DND-41 (cell line): ENCODE results near the gene UNC45A.

Experiments used
- EZH2 ChIP-seq: IDR thresholded peaks from 3 replicates; pipeline ENCODE4 v1.6.1; 2012; ENCODE audit warnings: borderline replicate concordance, low read depth, mild to moderate bottlenecking, moderate library complexity, low read length, inconsistent platforms; ENCODE audit not compliant: severe bottlenecking
- TF ChIP-seq, protein P1 (sequence below): IDR thresholded peaks from 2 replicates; pipeline ENCODE4 v1.5.1; 2012; ENCODE audit warnings: borderline replicate concordance, low read length, moderate library complexity, mild to moderate bottlenecking; ENCODE audit not compliant: poor library complexity, severe bottlenecking; ENCODE audit errors: extremely low read depth

DNA sequence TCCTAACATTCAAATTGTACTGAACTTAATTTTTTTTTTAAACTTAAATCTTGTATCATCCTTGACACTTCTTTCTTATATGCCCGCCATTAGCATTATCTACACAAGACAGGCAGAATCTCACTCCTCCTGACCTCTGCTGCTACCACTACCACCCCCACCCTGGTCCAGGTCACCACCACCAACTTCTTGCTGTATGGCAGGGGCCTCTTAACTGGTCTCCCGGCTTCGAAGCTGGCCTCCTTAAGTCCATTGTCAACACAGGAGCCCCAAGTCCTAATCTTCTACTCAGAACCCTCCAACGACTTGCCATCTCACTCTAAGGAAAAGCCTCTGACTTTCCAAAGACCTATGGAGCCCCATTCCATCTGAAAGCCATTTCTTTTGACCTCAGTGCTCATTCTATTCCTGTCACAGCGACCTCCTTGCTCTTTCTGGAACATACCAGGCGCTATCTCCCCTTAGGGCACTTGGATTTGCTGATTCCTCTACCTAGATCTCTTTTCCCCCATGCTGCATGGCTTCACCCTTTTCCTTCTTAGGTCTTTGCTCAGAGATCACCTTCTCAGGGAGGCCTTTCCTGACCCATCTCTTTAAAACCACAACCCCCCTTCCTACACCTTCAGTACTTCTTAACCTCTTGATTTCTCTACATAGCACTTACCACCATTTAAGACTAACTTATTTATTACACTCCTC lies 56.7 kb downstream of the UNC45A start:
- TF ChIP-seq, protein P1, sequence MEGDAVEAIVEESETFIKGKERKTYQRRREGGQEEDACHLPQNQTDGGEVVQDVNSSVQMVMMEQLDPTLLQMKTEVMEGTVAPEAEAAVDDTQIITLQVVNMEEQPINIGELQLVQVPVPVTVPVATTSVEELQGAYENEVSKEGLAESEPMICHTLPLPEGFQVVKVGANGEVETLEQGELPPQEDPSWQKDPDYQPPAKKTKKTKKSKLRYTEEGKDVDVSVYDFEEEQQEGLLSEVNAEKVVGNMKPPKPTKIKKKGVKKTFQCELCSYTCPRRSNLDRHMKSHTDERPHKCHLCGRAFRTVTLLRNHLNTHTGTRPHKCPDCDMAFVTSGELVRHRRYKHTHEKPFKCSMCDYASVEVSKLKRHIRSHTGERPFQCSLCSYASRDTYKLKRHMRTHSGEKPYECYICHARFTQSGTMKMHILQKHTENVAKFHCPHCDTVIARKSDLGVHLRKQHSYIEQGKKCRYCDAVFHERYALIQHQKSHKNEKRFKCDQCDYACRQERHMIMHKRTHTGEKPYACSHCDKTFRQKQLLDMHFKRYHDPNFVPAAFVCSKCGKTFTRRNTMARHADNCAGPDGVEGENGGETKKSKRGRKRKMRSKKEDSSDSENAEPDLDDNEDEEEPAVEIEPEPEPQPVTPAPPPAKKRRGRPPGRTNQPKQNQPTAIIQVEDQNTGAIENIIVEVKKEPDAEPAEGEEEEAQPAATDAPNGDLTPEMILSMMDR: no peak
- TF ChIP-seq EZH2: no peak
